Activated CD4-positive, alpha-beta T cell treated with anti-CD3 and anti-CD28 coated beads, Interleukin-2, amount 10 ng/mL, durations not matched to agents 7 days and 5 days (primary cell): Measurements from ENCODE around the gene CEP97. TPM values are rescaled to one million over a fixed set of nuclear protein-coding genes. Genes with fewer than 3 reads are reported as not detected.
A peak's percentile ranks its signal among the peaks of the same experiment; 100 is the strongest.
"Not testable (repeated sequence)": the region's sequence is repeated elsewhere in the genome, so short reads cannot be mapped to it uniquely, and the experiment has no call there.

Source experiments
- CTCF ChIA-PET: fragments of 350-600 bp; sonication (Branson Sonifier 250); formaldehyde crosslinking; loops from one replicate; lab custom pipeline; 2021; ENCODE audit warnings: antibody characterized with exemption; lab: Charles Lee
- POLR2A ChIA-PET: fragments of 350-600 bp; sonication (Branson Sonifier 250); formaldehyde crosslinking; loops from one replicate; lab custom pipeline; 2021; ENCODE audit warnings: antibody characterized with exemption; lab: Charles Lee
- DNase-seq: peaks from one replicate; pipeline ENCODE4 v3.0.0-alpha.2; 2020
- H3K27ac Mint-ChIP-seq: one replicate; pipeline ENCODE4 v1.8.0; 2021; ENCODE audit warnings: mild to moderate bottlenecking, moderate library complexity, mixed read lengths
- H3K27me3 Mint-ChIP-seq: one replicate; pipeline ENCODE4 v1.8.0; 2021; ENCODE audit warnings: mixed read lengths
- H3K36me3 Mint-ChIP-seq: one replicate; pipeline ENCODE4 v1.8.0; 2021; ENCODE audit warnings: low read depth, mixed read lengths
- H3K4me1 Mint-ChIP-seq: one replicate; pipeline ENCODE4 v1.8.0; 2021; ENCODE audit warnings: mixed read lengths
- H3K4me3 Mint-ChIP-seq: one replicate; pipeline ENCODE4 v1.8.0; 2021; ENCODE audit warnings: mild to moderate bottlenecking, moderate library complexity, mixed read lengths
- H3K9me3 Mint-ChIP-seq: one replicate; pipeline ENCODE4 v1.8.0; 2021; ENCODE audit warnings: mixed read lengths
- total RNA-seq, 2 experiments: library from RNA; stranded (reverse); gene quantifications; one replicate each; pipeline ENCODE4 v1.2.3, GENCODE V29; 2021

Gene CEP97
- total RNA-seq, 2 experiments from 2014 or later = 23.7 to 24.5 TPM

DNA sequence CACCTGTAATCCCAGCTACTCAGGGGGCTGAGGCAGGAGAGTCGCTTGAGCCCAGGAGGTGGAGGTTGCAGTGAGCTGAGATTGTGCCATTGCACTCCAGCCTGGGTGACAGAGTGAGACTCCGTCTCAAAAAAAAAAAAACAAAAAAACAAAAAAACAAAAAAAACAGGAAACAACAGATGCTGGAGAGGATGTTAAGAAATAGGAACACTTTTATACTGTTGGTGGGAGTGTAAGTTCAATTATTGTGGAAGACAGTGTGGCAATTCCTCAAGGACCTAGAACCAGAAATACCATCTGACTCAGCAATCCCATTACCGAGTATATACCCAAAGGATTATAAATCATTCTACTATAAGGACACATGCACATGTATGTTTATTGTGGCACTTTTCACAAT is 17.5 kb downstream of the CEP97 start:
- H3K4me3 Mint-ChIP-seq, CTCF ChIA-PET, H3K4me1 Mint-ChIP-seq, H3K27ac Mint-ChIP-seq, POLR2A ChIA-PET, DNase-seq, H3K27me3 Mint-ChIP-seq: not testable (repeated sequence)
- Mint-ChIP-seq H3K36me3 (peaks cover 54% of the 10 kb centered on the region), H3K9me3 (peaks cover 13% of the 10 kb centered on the region)

DNA sequence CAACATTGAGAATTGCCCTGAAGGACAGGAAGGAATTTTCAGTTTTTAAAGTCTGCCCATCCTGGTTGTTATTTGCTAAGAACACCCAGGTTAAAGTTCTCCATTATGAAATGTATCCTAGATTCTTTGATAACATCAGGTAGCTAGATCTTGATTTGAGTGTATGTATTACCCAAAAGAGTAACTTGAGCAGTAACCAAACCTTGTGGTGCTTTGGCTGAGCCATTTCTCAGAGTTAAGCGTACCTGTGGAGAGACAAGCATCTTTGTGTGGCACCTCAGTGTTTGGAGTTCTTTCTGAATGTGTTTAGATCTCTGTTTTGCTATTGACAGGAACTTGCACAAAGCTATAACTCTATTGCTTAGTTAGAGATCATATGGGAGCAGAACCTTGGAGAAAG is 20.4 kb downstream of the CEP97 start:
- ChIA-PET POLR2A (interaction anchor here (0.7 kb wide), 1 partner anchor 11 kb away, joined by 3 read pairs; no protein-coding TSS in a partner anchor), CTCF (interaction anchor here (0.6 to 1.1 kb wide), 3 partner anchors 10 to 242 kb away, joined by 4 to 6 read pairs (median 4); no protein-coding TSS in a partner anchor)
- no peaks in the 10 kb centered on the region for H3K4me1 Mint-ChIP-seq
- H3K27ac Mint-ChIP-seq = no peak overlapping the region
- peaks cover 6% of the 10 kb centered on the region for H3K9me3 Mint-ChIP-seq
- peaks cover 40% of the 10 kb centered on the region for H3K36me3 Mint-ChIP-seq
- H3K27me3 Mint-ChIP-seq = no peaks in the 10 kb centered on the region
- DNase-seq = no peak
- H3K4me3 Mint-ChIP-seq = no peak overlapping the region

GRCh38 chr3:101745934-101746333 is 21.5 kb downstream of the CEP97 start:
- POLR2A ChIA-PET, DNase-seq, H3K27ac Mint-ChIP-seq, H3K4me1 Mint-ChIP-seq, H3K27me3 Mint-ChIP-seq, CTCF ChIA-PET, H3K4me3 Mint-ChIP-seq, H3K9me3 Mint-ChIP-seq: not testable (repeated sequence)
- peaks cover 41% of the 10 kb centered on the region for H3K36me3 Mint-ChIP-seq

GRCh38 chr3:101753386-101754113 is 29.1 kb downstream of the CEP97 start:
- CTCF ChIA-PET, POLR2A ChIA-PET, H3K4me3 Mint-ChIP-seq, H3K9me3 Mint-ChIP-seq, H3K27ac Mint-ChIP-seq, H3K27me3 Mint-ChIP-seq: not testable (repeated sequence)
- peak; percentile 11 for DNase-seq
- peaks cover 65% of the 10 kb centered on the region for H3K36me3 Mint-ChIP-seq
- H3K4me1 Mint-ChIP-seq = peaks cover 17% of the 10 kb centered on the region

DNA sequence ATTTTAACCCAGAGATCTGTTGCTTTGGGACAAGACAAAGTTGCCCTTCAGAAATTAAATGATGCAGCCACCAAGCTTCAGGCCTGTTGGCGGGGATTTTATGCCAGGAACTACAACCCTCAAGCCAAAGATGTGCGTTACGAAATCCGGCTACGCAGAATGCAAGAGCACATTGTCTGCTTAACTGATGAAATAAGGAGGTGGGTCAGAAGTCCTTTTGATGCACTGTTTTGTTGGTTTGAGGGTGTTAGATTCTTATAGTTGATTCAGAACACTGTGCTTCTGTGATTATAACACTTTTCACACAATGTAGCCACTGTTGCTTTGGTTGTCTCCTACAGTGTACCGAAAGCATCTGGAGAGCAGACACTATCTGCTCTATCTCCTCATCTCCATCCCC is 33.8 kb downstream of the CEP97 start:
- Mint-ChIP-seq H3K27ac (no peak overlapping the region), H3K27me3 (no peaks in the 10 kb centered on the region), H3K4me1 (peaks cover 22% of the 10 kb centered on the region), H3K4me3 (no peak overlapping the region), H3K9me3 (no peaks in the 10 kb centered on the region), H3K36me3 (peaks cover 65% of the 10 kb centered on the region)
- ChIA-PET POLR2A (no interaction called here), CTCF (interaction anchor here (1.2 kb wide), 1 partner anchor 16 kb away, joined by 3 read pairs; no protein-coding TSS in a partner anchor)
- no peak for DNase-seq

- peaks cover 17% of the 10 kb centered on the region for H3K4me1 Mint-ChIP-seq
- H3K27me3 Mint-ChIP-seq = no peaks in the 10 kb centered on the region
- H3K27ac Mint-ChIP-seq = no peak overlapping the region
- peaks cover 71% of the 10 kb centered on the region for H3K36me3 Mint-ChIP-seq
- DNase-seq = no peak
- H3K9me3 Mint-ChIP-seq = no peaks in the 10 kb centered on the region
- no peak overlapping the region for H3K4me3 Mint-ChIP-seq
- ChIA-PET POLR2A (no interaction called here), CTCF (interaction anchor here (0.5 kb wide), 1 partner anchor 104 kb away, joined by 3 read pairs; no protein-coding TSS in a partner anchor)
These were observed 37.7 kb downstream of the CEP97 start for GRCh38 chr3:101762041-101762646.

- H3K27me3 Mint-ChIP-seq, CTCF ChIA-PET, DNase-seq, H3K9me3 Mint-ChIP-seq, POLR2A ChIA-PET, H3K36me3 Mint-ChIP-seq: not testable (repeated sequence)
- peak overlapping the region; percentile 98 for H3K27ac Mint-ChIP-seq
- H3K4me3 Mint-ChIP-seq = peak overlapping the region; percentile 85
- peaks cover 38% of the 10 kb centered on the region for H3K4me1 Mint-ChIP-seq
These were observed 53.4 kb downstream of the CEP97 start for GRCh38 chr3:101777745-101778281.

- Mint-ChIP-seq H3K27me3 (no peaks in the 10 kb centered on the region), H3K4me3 (peak overlapping the region; percentile 85), H3K9me3 (no peaks in the 10 kb centered on the region), H3K4me1 (peaks cover 41% of the 10 kb centered on the region), H3K36me3 (peaks cover 8% of the 10 kb centered on the region), H3K27ac (peak overlapping the region; percentile 98)
- POLR2A ChIA-PET = interaction anchor here (1.1 kb wide), 2 partner anchors 54 to 71 kb away, joined by 3 to 5 read pairs; partner anchors contain the start of gene CEP97
- CTCF ChIA-PET = interaction anchor here (0.9 kb wide), 1 partner anchor 94 kb away, joined by 4 read pairs; no protein-coding TSS in a partner anchor
- DNase-seq = no peak
These were observed 54.1 kb downstream of the CEP97 start for GRCh38 chr3:101778385-101779046.

DNA sequence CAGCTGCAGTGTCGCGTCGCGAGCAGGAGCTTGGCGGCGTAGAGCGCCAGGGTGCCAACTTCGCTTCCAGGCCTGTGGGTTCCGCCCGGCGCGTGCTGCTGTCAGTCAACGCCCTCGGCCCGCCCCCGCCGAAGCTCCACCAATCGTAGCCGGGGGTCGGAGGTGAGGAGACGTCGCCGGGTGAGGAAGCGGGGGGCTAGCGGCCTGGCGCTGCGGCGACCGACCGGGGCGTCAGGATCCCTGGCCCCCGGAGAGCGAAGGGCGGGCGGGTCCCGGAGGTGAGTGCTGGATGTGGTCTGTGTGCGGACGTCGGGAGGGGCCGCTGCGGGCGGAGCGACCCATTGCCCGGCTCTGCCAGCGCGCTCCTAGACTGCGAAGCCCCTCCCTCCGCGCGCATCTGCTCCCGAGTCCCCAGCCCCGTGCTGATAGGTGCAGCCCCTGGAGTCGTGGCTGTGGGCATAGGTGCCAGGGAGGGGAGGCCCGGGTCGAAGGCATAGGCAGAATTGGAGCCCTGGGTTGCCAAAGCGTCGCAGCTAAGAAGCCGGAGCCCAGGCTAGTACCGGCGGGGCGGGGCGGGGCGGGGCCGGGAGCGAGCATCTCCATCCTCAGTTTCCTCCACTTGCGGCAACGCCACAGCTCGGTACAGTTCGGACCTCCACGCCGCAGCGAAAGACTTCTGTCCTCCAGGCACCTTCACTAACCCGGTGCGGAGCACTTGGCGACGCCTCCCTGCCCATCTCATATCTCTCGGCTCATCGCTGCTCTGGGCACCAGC is 54.8 kb downstream of the CEP97 start, which contains the start of gene NXPE3:
NXPE3 (plus strand) TSS at position 165 of the 775 bp plus-strand sequence. CDS start 6,386 bp downstream, outside the sequence.
- Mint-ChIP-seq H3K27me3 (no peaks in the 10 kb centered on the region), H3K27ac (peak within 1 kb of the TSS; percentile 98), H3K4me3 (peak within 1 kb of the TSS; percentile 85), H3K9me3 (no peaks in the 10 kb centered on the region), H3K36me3 (peaks cover 16% of the 10 kb centered on the region), H3K4me1 (peaks cover 48% of the 10 kb centered on the region)
- ChIA-PET CTCF (interaction anchor here (0.6 to 1.2 kb wide), 4 partner anchors 14 to 401 kb away, joined by 3 to 4 read pairs (median 3); no protein-coding TSS in a partner anchor), POLR2A (interaction anchor here (1.1 kb wide), 2 partner anchors 55 to 70 kb away, joined by 3 to 5 read pairs; partner anchors contain the start of gene CEP97)
- peak; percentile 94 for DNase-seq

DNA sequence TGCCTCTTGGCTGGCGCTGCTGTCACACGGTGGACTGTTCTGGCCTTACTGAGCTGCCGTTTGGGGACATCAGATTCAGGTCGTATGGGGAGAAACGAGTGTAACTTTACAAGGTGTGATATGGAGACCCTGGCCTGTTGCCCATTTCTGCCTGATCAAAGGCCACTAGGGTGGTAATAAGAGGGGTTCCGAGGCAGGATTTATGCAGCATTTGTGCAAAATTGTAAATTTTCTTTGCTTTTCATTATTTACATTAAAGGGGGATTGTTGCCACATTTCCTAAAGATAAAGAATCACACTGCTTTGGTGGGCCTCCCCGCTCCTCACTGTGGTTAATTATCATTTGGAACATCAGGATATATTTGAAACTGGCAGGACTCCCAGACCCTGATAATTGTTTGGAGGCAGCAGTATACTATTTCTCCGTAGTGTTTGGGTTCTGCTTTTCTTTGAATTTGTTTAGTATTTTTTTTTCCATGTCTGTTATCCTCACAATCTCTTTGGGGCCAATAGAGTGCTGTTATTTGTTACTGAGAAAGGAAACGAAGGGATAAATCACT is 55.5 kb downstream of the CEP97 start:
- no peaks in the 10 kb centered on the region for H3K9me3 Mint-ChIP-seq
- no peak for DNase-seq
- H3K4me1 Mint-ChIP-seq = peaks cover 55% of the 10 kb centered on the region
- H3K27ac Mint-ChIP-seq = peak overlapping the region; percentile 98
- H3K36me3 Mint-ChIP-seq = peaks cover 21% of the 10 kb centered on the region
- POLR2A ChIA-PET = no interaction called here
- peak overlapping the region; percentile 85 for H3K4me3 Mint-ChIP-seq
- CTCF ChIA-PET = interaction anchor here (0.6 to 1.2 kb wide), 3 partner anchors 14 to 400 kb away, joined by 3 read pairs; no protein-coding TSS in a partner anchor
- H3K27me3 Mint-ChIP-seq = no peaks in the 10 kb centered on the region

DNA sequence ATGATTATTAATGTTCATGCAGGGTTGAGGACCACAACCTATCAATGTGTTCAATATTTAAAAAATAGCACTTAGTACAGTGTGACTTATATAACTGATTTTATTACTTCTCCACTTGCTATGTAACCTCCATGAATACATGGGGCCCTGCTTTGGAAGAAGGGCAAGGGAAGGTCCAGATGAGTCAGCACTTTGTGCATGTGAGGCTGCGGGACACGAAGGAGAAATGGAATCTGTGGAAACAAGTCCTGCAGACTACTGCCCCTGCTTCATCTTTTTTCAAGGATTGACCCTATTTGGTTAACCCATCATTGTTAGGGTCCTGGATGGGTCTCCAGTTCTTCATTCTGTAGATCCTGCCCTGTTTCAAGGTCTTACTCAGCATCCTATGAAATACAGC is 56.2 kb downstream of the CEP97 start:
- H3K36me3 Mint-ChIP-seq = peaks cover 29% of the 10 kb centered on the region
- no peaks in the 10 kb centered on the region for H3K9me3 Mint-ChIP-seq
- DNase-seq = no peak
- H3K4me1 Mint-ChIP-seq = peaks cover 62% of the 10 kb centered on the region
- peak overlapping the region; percentile 24 for H3K4me3 Mint-ChIP-seq
- POLR2A ChIA-PET = no interaction called here
- no peaks in the 10 kb centered on the region for H3K27me3 Mint-ChIP-seq
- CTCF ChIA-PET = interaction anchor here (1.2 kb wide), 1 partner anchor 13 kb away, joined by 3 read pairs; no protein-coding TSS in a partner anchor
- H3K27ac Mint-ChIP-seq = no peak overlapping the region
